ENCODE measurements around the gene LMO1.

DNA sequence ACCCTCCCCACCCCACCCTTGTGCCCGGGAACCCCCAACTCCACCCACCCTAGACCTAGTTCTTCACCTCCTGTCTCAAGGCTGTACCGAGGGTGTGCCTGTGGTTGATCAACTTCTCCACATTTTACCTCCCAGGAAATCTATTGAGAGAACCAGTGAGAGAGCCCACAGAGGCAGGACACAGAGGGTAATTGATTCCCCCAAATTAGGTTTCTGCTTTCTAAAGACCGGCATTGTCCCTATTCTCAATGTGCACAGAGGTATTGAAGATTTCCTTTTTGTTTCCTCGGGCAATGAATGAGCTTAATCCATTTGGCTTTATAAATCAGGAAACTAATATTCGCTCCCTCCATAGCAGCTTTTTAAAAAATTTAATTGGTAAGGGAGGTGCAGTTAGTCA is 6.0 kb upstream of the LMO1 start:
- TF ChIP-seq ZBTB7A (IDR thresholded peaks at IDR 0.05; ENCODE audit: low read depth): no peak
- no peak for TF ChIP-seq EP300 (IDR thresholded peaks at IDR 0.05; ENCODE audit: borderline replicate concordance)
- no peak for TF ChIP-seq TCF12 (IDR thresholded peaks at IDR 0.05; ENCODE audit: low read depth)
- TF ChIP-seq TEAD4 (IDR thresholded peaks at IDR 0.05): no peak
- TF ChIP-seq RAD21 (IDR thresholded peaks at IDR 0.05; ENCODE audit: low read depth): no peak

All from Ishikawa (cell line).